Gastrocnemius medialis (tissue), 4 donors: Measurements from ENCODE around the gene BCL11B.

ENCODE experiments used
- CTCF ChIP-seq, 5 experiments: fragments of 450-650 bp in 3 of 5; fragments of 200-600 bp in 2 of 5; sonication (generic) in 2 of 5; IDR thresholded peaks in 4 of 5; conservative IDR thresholded peaks in 1 of 5; 1 replicate in 4 of 5; 2 replicates in 1 of 5; pipeline ENCODE4 v1.5.1; 2016 to 2019; ENCODE audit warnings: antibody characterized with exemption in 5 of 5, mild to moderate bottlenecking in 3 of 5, moderate library complexity in 3 of 5
- POLR2A ChIP-seq, 2 donors: fragments of 450-650 bp; IDR thresholded peaks; one replicate each; pipeline ENCODE4 v1.6.1; 2017; ENCODE audit warnings: antibody characterized with exemption in 2 of 2, mild to moderate bottlenecking in 2 of 2, moderate library complexity in 2 of 2

GRCh38 chr14:99183311-99183710, 88.7 kb downstream of the BCL11B start:
- TF ChIP-seq CTCF (IDR thresholded peaks at IDR 0.05 in 4 of 5, conservative IDR thresholded peaks at IDR 0.05 in 1 of 5) = no peak
- no peak for TF ChIP-seq POLR2A (IDR thresholded peaks at IDR 0.05)
